Stomach (tissue), 9 donors: Measurements from ENCODE around the gene CCDC61. TPM values are rescaled to one million over a fixed set of nuclear protein-coding genes. Genes with fewer than 3 reads are reported as not detected.

Experiments
- DNase-seq, 2 donors: peaks; one replicate each; pipeline versions ENCODE4 v3.0.0 to v3.0.0-alpha.2; 2013 to 2019
- H3K27ac ChIP-seq, 5 donors: fragments of 200-600 bp in 4 of 5; sonication (generic) in 4 of 5; one replicate each; pipeline ENCODE4 v1.5.1; 2013 to 2019; ENCODE audit warnings: mild to moderate bottlenecking in 1 of 5, moderate library complexity in 1 of 5
- H3K27me3 ChIP-seq, 3 donors: fragments of 200-600 bp; sonication (generic); one replicate each; pipeline ENCODE4 v1.5.1; 2017 to 2019; ENCODE audit warnings: mixed run types in 1 of 3
- H3K36me3 ChIP-seq, 4 donors: fragments of 200-600 bp; sonication (generic); 1 replicate in 3 of 4; 2 replicates in 1 of 4; pipeline ENCODE4 v1.5.1; 2016 to 2019
- H3K4me1 ChIP-seq, 4 donors: fragments of 200-600 bp; sonication (generic); one replicate each; pipeline ENCODE4 v1.5.1; 2016 to 2019
- H3K4me3 ChIP-seq, 4 donors: fragments of 200-600 bp; sonication (generic) in 3 of 4; one replicate each; pipeline ENCODE4 v1.5.1; 2016 to 2019; ENCODE audit warnings: mild to moderate bottlenecking in 1 of 4
- H3K9me3 ChIP-seq, 4 donors: fragments of 200-600 bp; sonication (generic); one replicate each; pipeline ENCODE4 v1.5.1; 2016 to 2019
- EP300 ChIP-seq: sonication (generic); formaldehyde crosslinking; IDR thresholded peaks from one replicate; pipeline ENCODE4 v1.6.1; 2017; ENCODE audit warnings: antibody characterized with exemption
- POLR2A ChIP-seq, 4 donors: fragments of 450-650 bp; IDR thresholded peaks; one replicate each; pipeline ENCODE4 v1.6.1; 2016; ENCODE audit warnings: antibody characterized with exemption in 4 of 4, control low read depth in 2 of 4, mild to moderate bottlenecking in 1 of 4, moderate library complexity in 1 of 4
- POLR2AphosphoS5 ChIP-seq, 3 donors: sonication (generic); formaldehyde crosslinking; IDR thresholded peaks; one replicate each; pipeline ENCODE4 v1.6.1; 2016; ENCODE audit warnings: antibody characterized with exemption in 3 of 3
- WGBS, 5 donors: extraction: QIAGEN DNeasy Blood & Tissue Kit in 3 of 5; methylation state at CpG; one replicate each; pipeline versions ENCODE4 v1.1.5 to v1.1.7; 2013 to 2018; 5-methylcytosine and 5-hydroxymethylcytosine counted together
- intact Hi-C: fragments of 100-400 bp; cut with DNase I; formaldehyde crosslinking; loops from one replicate; pipeline ENCODE4 v1.15.1; 2023; ENCODE audit warnings: low total_unique reads
- polyA plus RNA-seq, 3 donors: library from polyadenylated mRNA; stranded (reverse); fragments of 200-250 nt; gene quantifications; one replicate each; pipeline ENCODE4 v1.2.3, GENCODE V29; 2013
- total RNA-seq, 5 donors: library from RNA; depleted of rRNA; stranded (reverse); fragments of >200 nt; gene quantifications; one replicate each; pipeline versions ENCODE4 v1.1.0 to v1.2.3, GENCODE V29; 2014 to 2016
- TF ChIP-seq, protein P1 (sequence below), 7 experiments: fragments of 450-650 bp in 4 of 7; fragments of 200-600 bp in 3 of 7; sonication (generic) in 3 of 7; IDR thresholded peaks; one replicate each; pipeline ENCODE4 v1.5.1; 2016 to 2019; ENCODE audit warnings: antibody characterized with exemption in 7 of 7, control low read depth in 2 of 7, mild to moderate bottlenecking in 1 of 7
- donor health status: healthy with polysubstance abuse.
- donor health status: Bipolar disorder and iron deficiency.
- donor health status: healthy.

CCDC61 gene
- total and polyA plus RNA-seq, 8 donors: 2.4 to 38.8 (median 13.2) TPM

DNA sequence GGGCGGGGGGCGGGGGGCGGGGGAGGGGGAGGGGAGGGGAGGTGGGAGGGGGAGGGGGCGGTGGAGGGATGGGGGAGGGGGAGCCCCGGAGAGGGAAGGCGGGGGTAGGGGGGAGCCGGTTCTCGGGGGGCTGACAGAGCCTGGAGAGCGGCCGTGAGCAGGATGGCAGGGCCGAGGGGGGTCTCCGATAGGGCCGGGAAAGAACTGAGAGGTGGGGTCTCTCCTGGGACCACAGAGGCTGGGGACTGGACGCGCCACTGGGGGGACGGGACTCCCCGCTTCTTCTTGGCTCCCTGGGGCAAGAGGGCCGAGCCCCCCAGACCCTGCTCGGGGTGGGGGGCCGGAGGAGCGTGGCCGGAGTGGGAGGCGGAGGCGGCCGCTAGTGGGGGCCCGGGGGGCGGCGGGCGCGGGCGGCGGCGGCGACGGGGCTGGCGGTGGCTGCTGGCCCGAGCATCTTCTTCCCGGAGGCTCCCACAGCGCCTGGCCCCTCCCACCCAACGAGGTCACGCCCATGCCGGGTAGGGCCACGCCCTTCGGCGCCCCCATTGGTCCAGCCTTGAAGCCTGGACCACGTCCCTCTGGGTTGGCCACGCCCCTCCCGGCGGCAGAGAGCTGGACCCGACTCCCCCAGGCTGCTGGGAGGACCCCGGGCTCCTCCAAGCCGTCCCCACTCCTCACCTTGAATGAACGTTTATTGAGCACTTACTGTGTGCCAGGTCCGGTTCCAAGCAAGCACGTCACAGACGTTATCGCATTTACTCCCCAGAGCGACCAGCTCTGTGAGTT, 21.5 kb upstream of the CCDC61 start, which contains the start of gene NOVA2:
NOVA2 (minus strand) TSS at position 313 of the 786 bp plus-strand sequence. CDS start 514 bp downstream, outside the sequence.
- Histone ChIP-seq H3K27ac (peak within 1 kb of the TSS; percentile 41 to 66 (median 53)), H3K27me3 (peaks cover 13 to 89% (median 54%) of the 10 kb centered on the region in 3 donors), H3K9me3 (peaks cover 0 to 4% (median 0%) of the 10 kb centered on the region in 4 donors), H3K4me3 (peak within 1 kb of the TSS; percentile 21 to 41 (median 36)), H3K36me3 (no peaks in the 10 kb centered on the region), H3K4me1 (peaks cover 0 to 20% (median 9%) of the 10 kb centered on the region in 4 donors)
- intact Hi-C loops: no loop called here
- 6 to 11% (median 9%) methylated on average over 20 to 55 of the region's 58 CpGs for WGBS, 5 donors
- peak; percentile 36 to 86 for DNase-seq
- no peak for TF ChIP-seq POLR2AphosphoS5 (IDR thresholded peaks at IDR 0.05)
- no peak for TF ChIP-seq POLR2A (IDR thresholded peaks at IDR 0.05)
- TF ChIP-seq, protein P1, sequence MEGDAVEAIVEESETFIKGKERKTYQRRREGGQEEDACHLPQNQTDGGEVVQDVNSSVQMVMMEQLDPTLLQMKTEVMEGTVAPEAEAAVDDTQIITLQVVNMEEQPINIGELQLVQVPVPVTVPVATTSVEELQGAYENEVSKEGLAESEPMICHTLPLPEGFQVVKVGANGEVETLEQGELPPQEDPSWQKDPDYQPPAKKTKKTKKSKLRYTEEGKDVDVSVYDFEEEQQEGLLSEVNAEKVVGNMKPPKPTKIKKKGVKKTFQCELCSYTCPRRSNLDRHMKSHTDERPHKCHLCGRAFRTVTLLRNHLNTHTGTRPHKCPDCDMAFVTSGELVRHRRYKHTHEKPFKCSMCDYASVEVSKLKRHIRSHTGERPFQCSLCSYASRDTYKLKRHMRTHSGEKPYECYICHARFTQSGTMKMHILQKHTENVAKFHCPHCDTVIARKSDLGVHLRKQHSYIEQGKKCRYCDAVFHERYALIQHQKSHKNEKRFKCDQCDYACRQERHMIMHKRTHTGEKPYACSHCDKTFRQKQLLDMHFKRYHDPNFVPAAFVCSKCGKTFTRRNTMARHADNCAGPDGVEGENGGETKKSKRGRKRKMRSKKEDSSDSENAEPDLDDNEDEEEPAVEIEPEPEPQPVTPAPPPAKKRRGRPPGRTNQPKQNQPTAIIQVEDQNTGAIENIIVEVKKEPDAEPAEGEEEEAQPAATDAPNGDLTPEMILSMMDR (IDR thresholded peaks at IDR 0.05): no peak
- no peak for TF ChIP-seq EP300

DNA sequence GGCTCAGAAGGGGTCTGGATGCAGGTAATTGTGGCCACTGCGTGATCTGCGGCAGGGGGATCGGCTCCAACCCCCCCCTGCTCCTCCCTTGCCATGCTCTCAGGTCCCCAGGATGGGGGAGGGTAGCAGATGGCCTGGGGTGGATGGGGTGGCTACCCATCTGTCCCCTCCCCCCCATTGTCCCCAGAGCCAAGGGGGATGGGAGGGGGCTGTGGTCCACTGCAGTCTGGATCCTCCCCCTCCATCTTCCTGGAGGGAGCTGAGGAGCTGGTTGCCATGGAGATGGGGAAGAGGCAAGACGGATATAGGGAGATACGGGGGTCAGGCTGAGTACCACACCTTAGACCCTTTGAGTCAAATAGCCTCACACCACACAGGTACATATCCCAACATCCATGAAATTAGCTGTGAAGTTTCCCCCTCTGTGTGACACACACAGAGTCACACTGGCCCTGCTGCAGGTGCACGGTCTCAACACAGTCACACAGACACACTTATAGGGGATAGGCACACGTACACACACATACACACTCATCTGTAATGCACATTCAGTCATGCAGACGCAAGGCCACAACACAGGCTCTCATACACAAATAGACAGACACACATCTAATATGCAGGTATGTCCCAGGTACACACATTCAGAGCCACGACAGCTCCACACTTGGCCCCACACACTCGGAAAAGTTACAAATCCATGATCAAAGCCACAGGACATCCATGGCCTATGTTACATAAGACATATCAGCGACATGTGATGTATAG, 19.8 kb upstream of the CCDC61 start:
- Histone ChIP-seq H3K4me3 (no peak overlapping the region), H3K27me3 (peaks cover 13 to 83% (median 54%) of the 10 kb centered on the region in 3 donors), H3K4me1 (peaks cover 0 to 20% (median 9%) of the 10 kb centered on the region in 4 donors), H3K36me3 (no peaks in the 10 kb centered on the region), H3K9me3 (peaks cover 0 to 4% (median 0%) of the 10 kb centered on the region in 4 donors), H3K27ac (no peak overlapping the region)
- DNase-seq: no peak
- intact Hi-C loops: no loop called here
- WGBS, 5 donors: 60 to 71% (median 68%) methylated on average over 11 of the region's 11 CpGs
- TF ChIP-seq POLR2AphosphoS5 (IDR thresholded peaks at IDR 0.05) (no peak), POLR2A (IDR thresholded peaks at IDR 0.05) (no peak), EP300 (no peak)
- TF ChIP-seq, protein P1 (IDR thresholded peaks at IDR 0.05): no peak

DNA sequence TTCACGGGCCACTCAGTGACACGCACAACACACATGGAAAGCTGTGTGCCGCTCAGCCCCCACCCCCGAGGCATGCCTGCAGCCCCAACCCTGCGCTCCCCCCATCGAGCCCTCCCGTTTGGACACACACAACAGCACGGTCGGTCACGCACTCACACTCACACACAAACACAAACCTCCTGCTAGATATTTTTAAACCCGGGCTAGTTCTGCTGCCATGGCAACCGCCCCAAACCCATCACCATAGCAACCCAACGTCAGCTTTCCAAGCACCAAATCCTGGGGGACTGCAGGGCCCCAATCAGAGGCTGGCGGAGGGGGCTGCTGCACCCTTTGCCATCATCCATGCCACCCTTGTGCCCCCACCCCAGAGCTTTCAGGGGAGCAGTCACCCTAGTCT, 19.1 kb upstream of the CCDC61 start:
- Histone ChIP-seq H3K4me1 (peaks cover 0 to 20% (median 9%) of the 10 kb centered on the region in 4 donors), H3K4me3 (no peak overlapping the region), H3K27me3 (peaks cover 13 to 77% (median 51%) of the 10 kb centered on the region in 3 donors), H3K36me3 (no peaks in the 10 kb centered on the region), H3K27ac (no peak overlapping the region), H3K9me3 (peaks cover 0 to 4% (median 0%) of the 10 kb centered on the region in 4 donors)
- DNase-seq: peak in 1 of 2 donors; percentile 65
- TF ChIP-seq, protein P1 (IDR thresholded peaks at IDR 0.05): no peak
- TF ChIP-seq EP300: no peak
- TF ChIP-seq POLR2A (IDR thresholded peaks at IDR 0.05): no peak
- 36 to 69% (median 43%) methylated on average over 4 to 14 of the region's 14 CpGs for WGBS, 5 donors
- intact Hi-C loops: no loop called here

DNA sequence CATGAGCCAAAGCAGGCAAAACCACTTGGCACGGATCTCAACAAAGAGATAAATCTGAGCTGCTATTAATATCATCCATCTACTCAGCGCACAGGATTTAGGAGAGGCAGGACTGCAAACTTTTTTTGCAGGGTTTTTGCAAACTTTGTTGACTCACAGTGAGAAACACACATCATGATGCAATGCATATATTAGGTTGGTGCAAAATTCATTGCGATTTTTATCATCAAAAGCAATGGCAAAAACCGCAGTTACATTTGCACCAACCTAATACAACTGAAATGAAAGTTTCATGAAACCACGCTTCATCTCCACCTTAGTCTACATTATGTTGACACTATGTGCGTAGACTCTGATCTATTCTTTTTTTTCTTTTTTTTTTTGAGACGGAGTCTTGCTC, 17.1 kb upstream of the CCDC61 start:
- Histone ChIP-seq H3K9me3 (peaks cover 0 to 4% (median 0%) of the 10 kb centered on the region in 4 donors), H3K36me3 (no peaks in the 10 kb centered on the region), H3K4me3 (no peak overlapping the region), H3K27me3 (peaks cover 5 to 72% (median 31%) of the 10 kb centered on the region in 3 donors), H3K4me1 (peaks cover 0 to 7% (median 3%) of the 10 kb centered on the region in 4 donors), H3K27ac (no peak overlapping the region)
- DNase-seq: no peak
- WGBS, 5 donors: 71 to 87% (median 74%) methylated on average over 7 of the region's 7 CpGs
- intact Hi-C loops: no loop called here
- TF ChIP-seq, protein P1 (IDR thresholded peaks at IDR 0.05): no peak
- no peak for TF ChIP-seq EP300
- TF ChIP-seq POLR2AphosphoS5 (IDR thresholded peaks at IDR 0.05): no peak
- TF ChIP-seq POLR2A (IDR thresholded peaks at IDR 0.05): no peak
